AG04450 (cell line): ENCODE results near the gene SPINT2. TPM values are rescaled to one million over a fixed set of nuclear protein-coding genes. Genes with fewer than 3 reads are reported as not detected.

ENCODE experiments used
- CTCF ChIA-PET: fragments of 300-600, 350-600 bp; formaldehyde crosslinking; extraction: SDS; loops from one replicate; lab custom pipeline; 2022; ENCODE audit warnings: antibody characterized with exemption, inconsistent platforms; lab: Charles Lee
- POLR2A ChIA-PET: fragments of 350-600 bp; formaldehyde crosslinking; extraction: SDS; loops from one replicate; lab custom pipeline; 2021; ENCODE audit warnings: antibody characterized with exemption, inconsistent platforms; lab: Yijun Ruan, JAX
- DNase-seq: peaks from one replicate; pipeline ENCODE4 v3.0.0-alpha.2; 2011; ENCODE audit warnings: low read depth, low spot score
- H3K27ac ChIP-seq: one replicate; pipeline ENCODE4 v1.5.1; 2012; ENCODE audit warnings: low read depth, low read length, control low read depth
- H3K27me3 ChIP-seq: one replicate; pipeline ENCODE4 v1.6.0; 2012; ENCODE audit warnings: low read length; ENCODE audit not compliant: control insufficient read depth, insufficient read depth
- H3K4me3 ChIP-seq: 2 replicates; pipeline ENCODE4 v1.5.1; 2011; ENCODE audit warnings: mild to moderate bottlenecking, low read depth, low read length, control low read depth
- H3K9me3 ChIP-seq: 2 replicates; pipeline ENCODE4 v1.5.1; 2012; ENCODE audit warnings: low read length; ENCODE audit not compliant: control insufficient read depth, insufficient read depth
- polyA plus RNA-seq: library from polyadenylated mRNA; depleted of rRNA; stranded (reverse); fragments of >200 nt; gene quantifications from 2 replicates; pipeline ENCODE4 v1.2.3, GENCODE V29; 2011
- TF ChIP-seq, protein P1 (sequence below): IDR thresholded peaks from 2 replicates; pipeline ENCODE4 v1.5.1; 2011; ENCODE audit warnings: low read depth, low read length, control low read depth, inconsistent platforms

Gene SPINT2
- polyA plus RNA-seq, 1 experiment, result 1.8 TPM

DNA sequence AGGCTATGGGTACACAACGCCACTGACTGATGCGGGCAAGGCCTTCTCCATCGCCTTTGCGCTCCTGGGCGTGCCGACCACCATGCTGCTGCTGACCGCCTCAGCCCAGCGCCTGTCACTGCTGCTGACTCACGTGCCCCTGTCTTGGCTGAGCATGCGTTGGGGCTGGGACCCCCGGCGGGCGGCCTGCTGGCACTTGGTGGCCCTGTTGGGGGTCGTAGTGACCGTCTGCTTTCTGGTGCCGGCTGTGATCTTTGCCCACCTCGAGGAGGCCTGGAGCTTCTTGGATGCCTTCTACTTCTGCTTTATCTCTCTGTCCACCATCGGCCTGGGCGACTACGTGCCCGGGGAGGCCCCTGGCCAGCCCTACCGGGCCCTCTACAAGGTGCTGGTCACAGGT, 62.2 kb downstream of the SPINT2 start:
- H3K9me3 ChIP-seq, result no peaks in the 10 kb centered on the region
- DNase-seq, result no peak
- CTCF ChIA-PET, result interaction anchor here (1.5 kb wide), 1 partner anchor 82 kb away, joined by 3 read pairs; no protein-coding TSS in a partner anchor
- POLR2A ChIA-PET, result no interaction called here
- H3K27ac ChIP-seq, result no peak overlapping the region
- TF ChIP-seq, protein P1, sequence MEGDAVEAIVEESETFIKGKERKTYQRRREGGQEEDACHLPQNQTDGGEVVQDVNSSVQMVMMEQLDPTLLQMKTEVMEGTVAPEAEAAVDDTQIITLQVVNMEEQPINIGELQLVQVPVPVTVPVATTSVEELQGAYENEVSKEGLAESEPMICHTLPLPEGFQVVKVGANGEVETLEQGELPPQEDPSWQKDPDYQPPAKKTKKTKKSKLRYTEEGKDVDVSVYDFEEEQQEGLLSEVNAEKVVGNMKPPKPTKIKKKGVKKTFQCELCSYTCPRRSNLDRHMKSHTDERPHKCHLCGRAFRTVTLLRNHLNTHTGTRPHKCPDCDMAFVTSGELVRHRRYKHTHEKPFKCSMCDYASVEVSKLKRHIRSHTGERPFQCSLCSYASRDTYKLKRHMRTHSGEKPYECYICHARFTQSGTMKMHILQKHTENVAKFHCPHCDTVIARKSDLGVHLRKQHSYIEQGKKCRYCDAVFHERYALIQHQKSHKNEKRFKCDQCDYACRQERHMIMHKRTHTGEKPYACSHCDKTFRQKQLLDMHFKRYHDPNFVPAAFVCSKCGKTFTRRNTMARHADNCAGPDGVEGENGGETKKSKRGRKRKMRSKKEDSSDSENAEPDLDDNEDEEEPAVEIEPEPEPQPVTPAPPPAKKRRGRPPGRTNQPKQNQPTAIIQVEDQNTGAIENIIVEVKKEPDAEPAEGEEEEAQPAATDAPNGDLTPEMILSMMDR, result no peak
- H3K4me3 ChIP-seq, result no peak overlapping the region
- H3K27me3 ChIP-seq, result no peaks in the 10 kb centered on the region

DNA sequence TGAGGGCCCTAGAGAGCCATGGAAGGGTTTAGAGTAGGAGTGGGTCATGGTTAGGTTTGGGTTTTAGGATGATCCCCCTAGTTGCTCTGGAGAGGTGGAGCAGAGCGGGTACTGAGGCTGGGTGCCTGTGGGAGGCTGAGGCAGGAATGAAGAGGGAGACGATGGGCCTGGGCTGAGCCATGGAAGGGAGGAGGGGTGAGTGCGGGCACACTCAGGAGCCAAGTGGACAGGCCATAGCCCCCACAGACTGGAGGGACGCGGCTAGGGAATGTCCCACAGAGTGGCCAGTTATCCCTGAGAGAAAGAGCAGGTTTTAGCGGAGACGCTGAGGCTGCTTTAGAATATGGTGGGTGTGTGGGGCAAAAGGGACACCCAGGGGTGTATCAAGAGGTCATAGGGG, 65.3 kb downstream of the SPINT2 start:
- H3K27me3 ChIP-seq, result no peaks in the 10 kb centered on the region
- ChIA-PET CTCF (interaction anchor here (6.7 kb wide), 1 partner anchor 85 kb away, joined by 123 read pairs; no protein-coding TSS in a partner anchor), POLR2A (interaction anchor here (0.7 to 0.8 kb wide), 2 partner anchors 9 to 46 kb away, joined by 3 read pairs; no protein-coding TSS in a partner anchor)
- no peak overlapping the region for H3K27ac ChIP-seq
- H3K9me3 ChIP-seq, result no peaks in the 10 kb centered on the region
- H3K4me3 ChIP-seq, result no peak overlapping the region
- no peak for DNase-seq
- TF ChIP-seq, protein P1, result no peak

DNA sequence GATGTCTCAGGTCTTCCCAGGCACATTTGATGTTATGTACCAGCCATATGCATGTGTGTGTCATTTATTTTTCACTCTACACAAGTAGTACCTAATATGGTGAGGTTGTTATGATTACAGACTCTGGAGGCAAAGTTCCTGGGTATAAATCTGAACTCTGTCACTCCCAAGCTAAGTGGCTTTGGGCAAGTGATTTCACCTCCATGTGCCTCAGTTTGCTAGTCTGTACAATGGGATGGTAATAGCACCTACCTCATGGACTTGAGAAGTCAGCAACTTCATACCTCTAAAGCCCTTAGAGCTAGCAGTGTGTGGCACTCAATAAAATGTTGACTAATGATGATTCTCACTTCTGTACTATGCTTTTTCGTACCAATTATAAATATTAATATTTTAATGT, 67.4 kb downstream of the SPINT2 start:
- H3K9me3 ChIP-seq, result no peaks in the 10 kb centered on the region
- no peak overlapping the region for H3K27ac ChIP-seq
- CTCF ChIA-PET, result interaction anchor here (1.5 to 6.7 kb wide), 2 partner anchors 87 to 98 kb away, joined by 3 to 123 read pairs; no protein-coding TSS in a partner anchor
- H3K27me3 ChIP-seq, result no peaks in the 10 kb centered on the region
- no peak for DNase-seq
- no peak overlapping the region for H3K4me3 ChIP-seq
- TF ChIP-seq, protein P1, result no peak
- POLR2A ChIA-PET, result no interaction called here

DNA sequence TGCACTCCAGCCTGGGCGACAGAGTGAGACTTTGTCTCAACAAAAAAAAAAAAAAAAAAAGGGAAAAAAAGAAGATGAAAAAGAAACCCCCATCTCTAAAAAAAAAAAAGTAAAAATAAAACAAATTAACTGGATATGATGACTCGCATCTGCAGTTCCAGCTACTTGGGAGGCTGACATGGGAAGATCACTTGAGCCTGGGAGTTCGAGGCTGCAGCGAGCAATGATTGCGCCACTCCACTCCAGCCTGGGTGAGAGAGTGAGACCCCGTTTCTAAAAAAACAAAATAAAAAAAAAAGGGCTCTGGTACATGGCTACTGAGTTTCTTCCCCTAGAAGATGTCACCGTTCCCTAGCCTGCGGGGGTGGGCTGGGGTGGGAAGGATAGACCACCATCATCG, 68.9 kb downstream of the SPINT2 start:
- H3K27ac ChIP-seq, result no peak overlapping the region

More for the DNA sequence above, 68.9 kb downstream of the SPINT2 start:
- no peaks in the 10 kb centered on the region; the same call in 1 of the 2 replicates for H3K9me3 ChIP-seq
- no peak for DNase-seq
- CTCF ChIA-PET, result interaction anchor here (1.5 to 6.7 kb wide), 2 partner anchors 88 to 100 kb away, joined by 3 to 123 read pairs; no protein-coding TSS in a partner anchor
- TF ChIP-seq, protein P1, result no peak
- POLR2A ChIA-PET, result no interaction called here
- no peaks in the 10 kb centered on the region for H3K27me3 ChIP-seq
- H3K4me3 ChIP-seq, result no peak overlapping the region
